WERI-Rb-1 (cell line): ENCODE data around the gene MORC2.

Source experiments
- DNase-seq: peaks from one replicate; pipeline ENCODE4 v3.0.0-alpha.2; 2020
- H3K27ac ChIP-seq: fragments of 250-450 bp; sonication (Bioruptor Pico); 2 replicates; pipeline ENCODE4 v1.5.1; 2020; ENCODE audit warnings: mild to moderate bottlenecking, moderate library complexity
- H3K27me3 ChIP-seq: fragments of 250-450 bp; sonication (Bioruptor Pico); 2 replicates; pipeline ENCODE4 v1.5.1; 2021; ENCODE audit warnings: mild to moderate bottlenecking, low read depth, moderate library complexity; ENCODE audit not compliant: insufficient read depth, severe bottlenecking
- H3K36me3 ChIP-seq: fragments of 250-450 bp; sonication (Bioruptor Pico); 2 replicates; pipeline ENCODE4 v1.5.1; 2020; ENCODE audit warnings: mild to moderate bottlenecking, moderate library complexity
- H3K4me3 ChIP-seq: 2 replicates; pipeline ENCODE4 v1.5.1; 2011; ENCODE audit warnings: low read depth, mild to moderate bottlenecking, control low read depth, low read length
- H3K9me3 ChIP-seq: fragments of 250-450 bp; sonication (Bioruptor Pico); 2 replicates; pipeline ENCODE4 v1.5.1; 2021; ENCODE audit warnings: mild to moderate bottlenecking, moderate library complexity; ENCODE audit not compliant: severe bottlenecking
- CTCF ChIP-seq: IDR thresholded peaks from 2 replicates; pipeline ENCODE4 v1.5.1; 2011; ENCODE audit warnings: low read depth, mild to moderate bottlenecking, control low read depth, inconsistent platforms, low read length

The MORC2 gene

GRCh38 chr22:30982512-30982911 is 13.9 kb upstream of the MORC2 start:
- peaks cover 6% of the 10 kb centered on the region; the same call in 1 of the 2 replicates for H3K36me3 ChIP-seq

GRCh38 chr22:30979932-30980331 is 11.4 kb upstream of the MORC2 start:
- Histone ChIP-seq H3K36me3 (peaks cover 26% of the 10 kb centered on the region), H3K27me3 (no peaks in the 10 kb centered on the region), H3K4me3 (no peak overlapping the region), H3K27ac (no peak overlapping the region), H3K9me3 (peaks cover 9% of the 10 kb centered on the region)
- no peak for DNase-seq
- no peak for TF ChIP-seq CTCF

More at GRCh38 chr22:30982512-30982911, 13.9 kb upstream of the MORC2 start:
- no peak for DNase-seq
- TF ChIP-seq CTCF = no peak
- Histone ChIP-seq H3K9me3 (no peaks in the 10 kb centered on the region), H3K27ac (no peak overlapping the region), H3K27me3 (no peaks in the 10 kb centered on the region), H3K4me3 (no peak overlapping the region)

- DNase-seq = no peak
- peaks cover 41% of the 10 kb centered on the region for H3K36me3 ChIP-seq
- no peaks in the 10 kb centered on the region for H3K27me3 ChIP-seq
- no peak for TF ChIP-seq CTCF
- peaks cover 9% of the 10 kb centered on the region for H3K9me3 ChIP-seq
- H3K27ac ChIP-seq = no peak overlapping the region
- no peak overlapping the region for H3K4me3 ChIP-seq
Observed at GRCh38 chr22:30978304-30978962, 9.9 kb upstream of the MORC2 start.

GRCh38 chr22:30970356-30970746 is 1.8 kb upstream of the MORC2 start:
- DNase-seq = no peak
- Histone ChIP-seq H3K4me3 (peak overlapping the region; percentile 78), H3K27me3 (no peaks in the 10 kb centered on the region), H3K27ac (no peak overlapping the region; the same call in none of the 2 replicates), H3K9me3 (peaks cover 6% of the 10 kb centered on the region), H3K36me3 (peaks cover 73% of the 10 kb centered on the region)
- no peak for TF ChIP-seq CTCF

- H3K4me3 ChIP-seq = peak overlapping the region; percentile 78
- peak overlapping the region; percentile 98 for H3K27ac ChIP-seq
- no peaks in the 10 kb centered on the region for H3K27me3 ChIP-seq
- peak; percentile 61 for DNase-seq
- no peak for TF ChIP-seq CTCF
- peaks cover 67% of the 10 kb centered on the region for H3K36me3 ChIP-seq
- H3K9me3 ChIP-seq = peaks cover 6% of the 10 kb centered on the region
Observed at GRCh38 chr22:30969532-30970355, 1.2 kb upstream of the MORC2 start.
